ENCODE measurements around the gene PLEKHG4. TPM values are rescaled to one million over a fixed set of nuclear protein-coding genes. Genes with fewer than 3 reads are reported as not detected.

The PLEKHG4 gene
- total RNA-seq, 1 experiment from 2014 or later, result 14.0 TPM

- no peak for DNase-seq
- no TSS peak for BruUV-seq (replicated peaks)
- intact Hi-C loops (cut with micrococcal nuclease; ENCODE audit: unreplicated experiment), result no loop called here
- H3K9me2 ChIP-seq (ENCODE audit: insufficient read depth), result no peaks in the 10 kb centered on the region
- H3K9me3 ChIP-seq (ENCODE audit: insufficient read depth, low read depth), result no peaks in the 10 kb centered on the region
- no peak overlapping the region for H3K27ac ChIP-seq
- TF ChIP-seq, protein P1, sequence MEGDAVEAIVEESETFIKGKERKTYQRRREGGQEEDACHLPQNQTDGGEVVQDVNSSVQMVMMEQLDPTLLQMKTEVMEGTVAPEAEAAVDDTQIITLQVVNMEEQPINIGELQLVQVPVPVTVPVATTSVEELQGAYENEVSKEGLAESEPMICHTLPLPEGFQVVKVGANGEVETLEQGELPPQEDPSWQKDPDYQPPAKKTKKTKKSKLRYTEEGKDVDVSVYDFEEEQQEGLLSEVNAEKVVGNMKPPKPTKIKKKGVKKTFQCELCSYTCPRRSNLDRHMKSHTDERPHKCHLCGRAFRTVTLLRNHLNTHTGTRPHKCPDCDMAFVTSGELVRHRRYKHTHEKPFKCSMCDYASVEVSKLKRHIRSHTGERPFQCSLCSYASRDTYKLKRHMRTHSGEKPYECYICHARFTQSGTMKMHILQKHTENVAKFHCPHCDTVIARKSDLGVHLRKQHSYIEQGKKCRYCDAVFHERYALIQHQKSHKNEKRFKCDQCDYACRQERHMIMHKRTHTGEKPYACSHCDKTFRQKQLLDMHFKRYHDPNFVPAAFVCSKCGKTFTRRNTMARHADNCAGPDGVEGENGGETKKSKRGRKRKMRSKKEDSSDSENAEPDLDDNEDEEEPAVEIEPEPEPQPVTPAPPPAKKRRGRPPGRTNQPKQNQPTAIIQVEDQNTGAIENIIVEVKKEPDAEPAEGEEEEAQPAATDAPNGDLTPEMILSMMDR (conservative IDR thresholded peaks at IDR 0.05), result no peak
- CTCF ChIA-PET, result no interaction called here
- H3K79me2 ChIP-seq (ENCODE audit: low read depth), result peaks cover 17% of the 10 kb centered on the region
- no peaks in the 10 kb centered on the region for H3K27me3 ChIP-seq (ENCODE audit: insufficient read depth, low read depth)
- no peak overlapping the region for H3K4me3 ChIP-seq
- POLR2A ChIA-PET (ENCODE audit: unreplicated experiment), result no interaction called here
- no peak overlapping the region for H2AFZ ChIP-seq
- H3K36me3 ChIP-seq (ENCODE audit: low read depth), result peaks cover 6% of the 10 kb centered on the region
- peaks cover 8% of the 10 kb centered on the region for H3K4me1 ChIP-seq (replicated peaks; ENCODE audit: insufficient read depth)
- no peaks in the 10 kb centered on the region for H4K20me1 ChIP-seq (ENCODE audit: insufficient read depth)
- no peak overlapping the region for H3K4me2 ChIP-seq
- peaks cover 28% of the 10 kb centered on the region for H3F3A ChIP-seq (ENCODE audit: insufficient read depth, low read depth)
These were observed 48.3 kb upstream of the PLEKHG4 start for GRCh38 chr16:67230809-67231660.

- no peak for DNase-seq
- H3K36me3 ChIP-seq (ENCODE audit: low read depth), result peaks cover 16% of the 10 kb centered on the region
- H3K27me3 ChIP-seq (ENCODE audit: insufficient read depth, low read depth), result no peaks in the 10 kb centered on the region
- intact Hi-C loops (cut with micrococcal nuclease; ENCODE audit: unreplicated experiment), result no loop called here
- H3K27ac ChIP-seq, result no peak overlapping the region
- no peaks in the 10 kb centered on the region for H3K4me1 ChIP-seq (replicated peaks; ENCODE audit: insufficient read depth)
- H3K4me2 ChIP-seq, result no peak overlapping the region
- H3F3A ChIP-seq (ENCODE audit: insufficient read depth, low read depth), result peaks cover 34% of the 10 kb centered on the region
- POLR2A ChIA-PET (ENCODE audit: unreplicated experiment), result no interaction called here
- CTCF ChIA-PET, result interaction anchor here (0.5 kb wide), 1 partner anchor 869 kb away, joined by 6 read pairs; no protein-coding TSS in a partner anchor
- H3K9me2 ChIP-seq (ENCODE audit: insufficient read depth), result no peaks in the 10 kb centered on the region
- no peaks in the 10 kb centered on the region for H4K20me1 ChIP-seq (ENCODE audit: insufficient read depth)
- no peak overlapping the region for H2AFZ ChIP-seq
- H3K9me3 ChIP-seq (ENCODE audit: insufficient read depth, low read depth), result no peaks in the 10 kb centered on the region
- BruUV-seq (replicated peaks), result no TSS peak
- TF ChIP-seq, protein P1 (conservative IDR thresholded peaks at IDR 0.05), result no peak
- TF ChIP-seq EZH2 (IDR thresholded peaks at IDR 0.05; ENCODE audit: low read depth), result no peak
- no peak overlapping the region for H3K4me3 ChIP-seq
- H3K79me2 ChIP-seq (ENCODE audit: low read depth), result peaks cover 5% of the 10 kb centered on the region
These were observed 45.7 kb upstream of the PLEKHG4 start for GRCh38 chr16:67233596-67233995.

GRCh38 chr16:67234180-67234597 is 45.1 kb upstream of the PLEKHG4 start:
- BruUV-seq (replicated peaks), result no TSS peak
- Histone ChIP-seq H3K9me3 (ENCODE audit: insufficient read depth, low read depth) (no peaks in the 10 kb centered on the region), H3K9me2 (ENCODE audit: insufficient read depth) (no peaks in the 10 kb centered on the region), H3K27me3 (ENCODE audit: insufficient read depth, low read depth) (no peaks in the 10 kb centered on the region), H3K79me2 (ENCODE audit: low read depth) (peaks cover 11% of the 10 kb centered on the region), H3K4me3 (no peak overlapping the region), H3K36me3 (ENCODE audit: low read depth) (peaks cover 16% of the 10 kb centered on the region), H3K4me1 (replicated peaks; ENCODE audit: insufficient read depth) (no peaks in the 10 kb centered on the region), H4K20me1 (ENCODE audit: insufficient read depth) (no peaks in the 10 kb centered on the region), H3F3A (ENCODE audit: insufficient read depth, low read depth) (peaks cover 37% of the 10 kb centered on the region), H3K4me2 (no peak overlapping the region), H2AFZ (no peak overlapping the region), H3K27ac (no peak overlapping the region)
- ChIA-PET CTCF (interaction anchor here (0.7 kb wide), 1 partner anchor 119 kb away, joined by 6 read pairs; no protein-coding TSS in a partner anchor), POLR2A (ENCODE audit: unreplicated experiment) (no interaction called here)
- intact Hi-C loops (cut with micrococcal nuclease; ENCODE audit: unreplicated experiment), result no loop called here
- TF ChIP-seq EZH2 (IDR thresholded peaks at IDR 0.05; ENCODE audit: low read depth), result no peak
- TF ChIP-seq, protein P1 (conservative IDR thresholded peaks at IDR 0.05), result no peak
- no peak for DNase-seq

Measured in PC-9 (cell line).